Heart left ventricle (tissue), 13 donors: Measurements from ENCODE around the gene GGNBP2.

Experiments
- CTCF ChIP-seq, 12 donors: fragments of 200-600 bp; sonication (generic) in 4 of 12; IDR thresholded peaks; one replicate each; pipeline versions ENCODE4 v1.5.0 to v1.8.0; 2018 to 2022; ENCODE audit warnings: antibody characterized with exemption in 12 of 12, mild to moderate bottlenecking in 5 of 12
- POLR2A ChIP-seq, 2 donors: fragments of 450-650 bp; IDR thresholded peaks; one replicate each; pipeline ENCODE4 v1.6.1; 2017; ENCODE audit warnings: antibody characterized with exemption in 2 of 2, mild to moderate bottlenecking in 2 of 2, moderate library complexity in 2 of 2
- donor health status: ischemic (EF 13 %, LVEDD 7.1; RV severe dilation, severe dysfunction).
- donor health status: DM: no; HTN: yes; CAD: no.
- donor health status: DM: no; HTN: no; CAD: no.
- donor health status: ischemic (EF 25% LVEDD 6.9; RV normal size, moderate dysfunction).
- donor health status: ischemic (EF 25% LVEDD 5.7; RV mildly dilated, moderate dysfunction).
- donor health status: ischemic (EF 35%, LVEDD 5.7; RV mildly dilated, moderate dysfunction).
- donor health status: nonischemic (EF 11% LVEDD 7.7; RV severe dilation, severe dysfunction).
- donor health status: DM: yes; HTN: yes; CAD: no.
- donor health status: PGD.
- donor health status: ischemic (EF 29% LVEDD 5.4; RV normal size, mild dysfunction).
- donor health status: nonischemic (EF 23%, LVEDD 6.1; RV moderate dilation, normal function).

- TF ChIP-seq CTCF (IDR thresholded peaks at IDR 0.05) (no peak), POLR2A (IDR thresholded peaks at IDR 0.05) (no peak)
These were observed 70.2 kb downstream of the GGNBP2 start for GRCh38 chr17:36614933-36615332.
